Measurements from ENCODE around the gene GRIK3.

Gene GRIK3

DNA sequence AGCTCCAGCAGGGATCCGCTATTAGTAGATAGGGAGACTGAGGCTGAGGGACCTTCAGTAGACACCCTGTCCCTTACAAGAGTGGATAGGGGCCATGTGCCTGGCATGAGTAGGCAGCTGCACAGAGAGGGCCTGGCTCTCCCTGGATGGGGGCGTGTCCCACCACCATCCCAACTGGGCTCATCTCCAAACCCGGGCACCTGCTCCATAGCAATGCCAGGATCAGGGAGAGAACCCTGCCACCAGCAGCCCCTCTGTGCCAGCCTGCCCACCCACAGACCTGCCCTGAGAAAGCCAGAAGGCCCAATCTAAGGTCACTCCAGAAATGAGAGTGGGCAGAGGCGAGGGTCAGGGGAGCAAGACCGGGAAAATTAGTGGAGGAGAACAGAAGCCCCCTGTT is 121.3 kb downstream of the GRIK3 start:
- Histone ChIP-seq H3K18ac (ENCODE audit: low read length) (no peak overlapping the region), H3K36me3 (ENCODE audit: control insufficient read depth in 1 of 2, insufficient read depth in 2 of 2, low read length in 2 of 2) (no peaks in the 10 kb centered on the region), H3K79me2 (ENCODE audit: control insufficient read depth, insufficient read depth, low read length, poor library complexity) (no peaks in the 10 kb centered on the region), H2BK120ac (ENCODE audit: insufficient read depth, low read length, poor library complexity) (no peak overlapping the region), H4K8ac (ENCODE audit: low read depth, low read length) (no peak overlapping the region), H3K23ac (ENCODE audit: low read length) (no peak overlapping the region), H3K4me2 (ENCODE audit: low read length) (no peak overlapping the region), H3K4me1 (ENCODE audit: control insufficient read depth in 1 of 2, insufficient read depth in 2 of 2, low read length in 2 of 2) (no peaks in the 10 kb centered on the region), H2AK5ac (ENCODE audit: low read length) (no peak overlapping the region), H3K9ac (ENCODE audit: low read length) (no peak overlapping the region), H3K4me3 (ENCODE audit: low read depth, low read length) (no peak overlapping the region), H2AFZ (ENCODE audit: insufficient read depth, low read length, poor library complexity) (no peak overlapping the region), H3K9me3 (ENCODE audit: insufficient read depth, low read depth, low read length) (peaks cover 2% of the 10 kb centered on the region), H2BK5ac (ENCODE audit: low read depth, low read length, poor library complexity) (no peak overlapping the region), H3K14ac (ENCODE audit: low read length) (no peak overlapping the region), H4K91ac (ENCODE audit: low read depth, low read length) (no peak overlapping the region), H4K12ac (ENCODE audit: low read depth, low read length) (no peak overlapping the region), H2BK12ac (ENCODE audit: low read length) (no peak overlapping the region), H3K79me1 (ENCODE audit: low read length) (no peaks in the 10 kb centered on the region), H3K27ac (ENCODE audit: low read depth, low read length) (no peak overlapping the region), H3K4ac (ENCODE audit: low read depth, low read length) (no peak overlapping the region), H3K27me3 (ENCODE audit: insufficient read depth, low read length) (no peaks in the 10 kb centered on the region)
- no peak for DNase-seq
- WGBS (ENCODE audit: extremely low coverage, insufficient coverage, insufficient read length) = no CpG with 5 or more reads among the region's 5 CpGs

DNA sequence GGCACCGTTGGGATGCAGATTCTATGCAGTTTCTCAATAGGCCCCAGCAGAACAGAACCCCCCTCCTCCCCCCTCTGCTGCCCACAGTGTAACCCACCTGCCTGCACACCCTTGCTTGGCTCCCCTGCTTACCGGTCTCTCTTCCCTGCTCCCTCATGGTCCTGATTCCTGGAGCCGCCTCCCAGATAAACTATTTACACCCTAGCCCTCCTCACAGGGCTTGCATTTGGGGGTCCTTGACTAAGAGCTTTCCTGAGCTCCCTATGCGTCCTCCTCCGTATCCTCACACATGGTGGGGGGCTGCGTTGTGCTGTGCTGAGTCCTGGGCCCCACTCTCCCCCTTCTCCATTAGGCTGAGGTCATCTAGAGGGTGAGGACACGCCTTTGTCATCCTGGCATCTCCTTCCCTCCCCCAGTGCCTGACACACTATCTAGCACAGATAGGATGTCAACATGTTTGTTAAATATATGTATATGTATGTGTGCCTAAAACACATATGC is 121.9 kb downstream of the GRIK3 start:
- Histone ChIP-seq H3K4ac (ENCODE audit: low read depth, low read length) (no peak overlapping the region), H3K9ac (ENCODE audit: low read length) (no peak overlapping the region), H2AFZ (ENCODE audit: insufficient read depth, low read length, poor library complexity) (no peak overlapping the region), H3K27ac (ENCODE audit: low read depth, low read length) (no peak overlapping the region), H3K4me2 (ENCODE audit: low read length) (no peak overlapping the region), H4K12ac (ENCODE audit: low read depth, low read length) (no peak overlapping the region), H4K91ac (ENCODE audit: low read depth, low read length) (no peak overlapping the region), H4K8ac (ENCODE audit: low read depth, low read length) (no peak overlapping the region), H3K27me3 (ENCODE audit: insufficient read depth, low read length) (no peaks in the 10 kb centered on the region), H3K4me3 (ENCODE audit: low read depth, low read length) (no peak overlapping the region), H2AK5ac (ENCODE audit: low read length) (no peak overlapping the region), H3K79me2 (ENCODE audit: control insufficient read depth, insufficient read depth, low read length, poor library complexity) (no peaks in the 10 kb centered on the region), H3K36me3 (ENCODE audit: control insufficient read depth in 1 of 2, insufficient read depth in 2 of 2, low read length in 2 of 2) (no peaks in the 10 kb centered on the region), H3K79me1 (ENCODE audit: low read length) (no peaks in the 10 kb centered on the region), H3K4me1 (ENCODE audit: control insufficient read depth in 1 of 2, insufficient read depth in 2 of 2, low read length in 2 of 2) (no peaks in the 10 kb centered on the region), H3K14ac (ENCODE audit: low read length) (no peak overlapping the region), H3K18ac (ENCODE audit: low read length) (no peak overlapping the region), H3K9me3 (ENCODE audit: insufficient read depth, low read depth, low read length) (peaks cover 2% of the 10 kb centered on the region), H2BK12ac (ENCODE audit: low read length) (no peak overlapping the region), H2BK120ac (ENCODE audit: insufficient read depth, low read length, poor library complexity) (no peak overlapping the region), H2BK5ac (ENCODE audit: low read depth, low read length, poor library complexity) (no peak overlapping the region), H3K23ac (ENCODE audit: low read length) (no peak overlapping the region)
- no peak for DNase-seq
- no CpG with 5 or more reads among the region's 7 CpGs for WGBS (ENCODE audit: extremely low coverage, insufficient coverage, insufficient read length)

DNA sequence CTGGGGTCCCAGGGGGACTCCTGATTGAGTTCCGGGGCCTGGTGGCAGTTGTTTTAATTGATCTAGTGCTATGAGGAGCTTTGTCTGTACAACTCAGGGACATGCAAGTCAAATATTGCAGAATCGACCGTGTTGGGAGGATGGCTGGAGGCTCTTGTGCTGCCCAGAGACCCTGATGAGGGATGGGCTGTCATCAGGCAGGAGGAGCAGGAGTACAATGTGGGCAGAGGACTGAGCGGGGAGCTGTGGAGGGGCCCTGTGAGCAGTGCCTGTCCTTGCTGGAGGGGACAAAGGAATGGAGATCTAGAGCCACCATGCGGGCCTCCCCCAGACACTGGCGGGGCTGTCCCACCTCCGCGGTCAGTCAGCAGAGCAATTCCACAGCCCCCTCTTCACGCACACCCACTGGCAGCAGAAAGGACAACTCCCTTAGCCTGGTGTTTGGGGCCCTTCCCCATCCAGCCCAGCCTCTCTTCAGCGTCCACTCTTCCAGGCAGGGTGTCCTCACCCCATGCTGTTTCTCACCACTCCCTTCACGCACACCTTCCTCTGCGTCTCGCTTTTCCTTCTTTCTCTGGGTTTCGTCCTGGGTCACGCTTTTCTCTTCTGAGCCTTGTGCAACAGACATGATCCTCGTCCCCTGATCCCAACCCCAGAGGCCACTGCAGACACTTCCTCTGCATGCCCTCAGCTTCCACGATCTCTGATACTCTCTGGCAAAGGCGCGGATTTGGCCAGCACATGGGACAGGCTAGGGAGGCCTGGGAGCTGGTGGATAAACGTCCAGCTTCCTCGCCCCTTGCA is 122.6 kb downstream of the GRIK3 start:
- no peak overlapping the region for H2BK5ac ChIP-seq (ENCODE audit: low read depth, low read length, poor library complexity)
- no peak overlapping the region for H3K9ac ChIP-seq (ENCODE audit: low read length)
- H3K36me3 ChIP-seq (ENCODE audit: control insufficient read depth in 1 of 2, insufficient read depth in 2 of 2, low read length in 2 of 2) = no peaks in the 10 kb centered on the region
- H4K12ac ChIP-seq (ENCODE audit: low read depth, low read length) = no peak overlapping the region
- no peak overlapping the region for H2BK120ac ChIP-seq (ENCODE audit: insufficient read depth, low read length, poor library complexity)
- no peak overlapping the region for H3K4ac ChIP-seq (ENCODE audit: low read depth, low read length)
- no CpG with 5 or more reads among the region's 21 CpGs for WGBS (ENCODE audit: extremely low coverage, insufficient coverage, insufficient read length)
- no peak overlapping the region for H2AK5ac ChIP-seq (ENCODE audit: low read length)
- H3K23ac ChIP-seq (ENCODE audit: low read length) = no peak overlapping the region
- no peak overlapping the region for H3K14ac ChIP-seq (ENCODE audit: low read length)
- no peak for DNase-seq
- H3K79me1 ChIP-seq (ENCODE audit: low read length) = no peaks in the 10 kb centered on the region
- no peak overlapping the region for H3K18ac ChIP-seq (ENCODE audit: low read length)
- H3K79me2 ChIP-seq (ENCODE audit: control insufficient read depth, insufficient read depth, low read length, poor library complexity) = no peaks in the 10 kb centered on the region
- no peak overlapping the region for H4K8ac ChIP-seq (ENCODE audit: low read depth, low read length)
- no peaks in the 10 kb centered on the region for H3K4me1 ChIP-seq (ENCODE audit: control insufficient read depth in 1 of 2, insufficient read depth in 2 of 2, low read length in 2 of 2)
- H3K27ac ChIP-seq (ENCODE audit: low read depth, low read length) = no peak overlapping the region
- H3K4me3 ChIP-seq (ENCODE audit: low read depth, low read length) = no peak overlapping the region
- no peak overlapping the region for H2BK12ac ChIP-seq (ENCODE audit: low read length)
- no peak overlapping the region for H3K4me2 ChIP-seq (ENCODE audit: low read length)
- H2AFZ ChIP-seq (ENCODE audit: insufficient read depth, low read length, poor library complexity) = no peak overlapping the region
- H4K91ac ChIP-seq (ENCODE audit: low read depth, low read length) = no peak overlapping the region
- H3K27me3 ChIP-seq (ENCODE audit: insufficient read depth, low read length) = no peaks in the 10 kb centered on the region
- peaks cover 2% of the 10 kb centered on the region for H3K9me3 ChIP-seq (ENCODE audit: insufficient read depth, low read depth, low read length)

DNA sequence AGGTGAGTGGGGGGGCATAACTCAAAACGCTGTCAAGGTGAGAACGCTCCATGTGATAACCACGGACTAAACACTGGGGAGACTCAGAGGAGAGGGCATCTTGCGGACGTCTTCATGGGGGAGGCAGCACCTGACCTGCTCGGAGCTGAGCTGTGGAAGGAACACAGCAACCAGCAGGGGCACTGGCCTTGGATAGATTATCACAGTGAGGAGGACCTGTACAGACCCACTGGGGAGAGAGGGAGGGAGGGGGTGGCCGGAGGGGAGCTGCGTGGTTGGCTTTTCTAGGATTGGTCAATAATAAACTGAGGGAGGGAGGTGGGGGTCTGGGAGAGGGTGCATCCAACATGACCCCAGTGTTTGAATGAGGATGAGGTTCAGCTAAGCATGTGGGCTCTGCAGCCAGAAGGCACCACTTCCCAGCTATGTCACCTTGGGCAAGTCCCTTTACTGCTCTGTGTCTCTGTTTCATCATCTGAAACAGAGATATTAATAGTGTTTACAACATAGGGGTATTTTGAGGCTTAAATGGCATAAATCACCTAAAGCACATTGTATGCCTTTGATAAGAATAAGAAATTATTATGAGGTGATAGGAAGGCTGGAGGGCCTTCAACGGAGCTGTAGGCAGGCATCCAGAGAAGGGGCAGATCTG is 123.3 kb downstream of the GRIK3 start:
- Histone ChIP-seq H3K9me3 (ENCODE audit: insufficient read depth, low read depth, low read length) (peaks cover 2% of the 10 kb centered on the region), H4K8ac (ENCODE audit: low read depth, low read length) (no peak overlapping the region), H4K91ac (ENCODE audit: low read depth, low read length) (no peak overlapping the region), H2BK12ac (ENCODE audit: low read length) (no peak overlapping the region), H3K14ac (ENCODE audit: low read length) (no peak overlapping the region), H3K18ac (ENCODE audit: low read length) (no peak overlapping the region), H3K36me3 (ENCODE audit: control insufficient read depth in 1 of 2, insufficient read depth in 2 of 2, low read length in 2 of 2) (no peaks in the 10 kb centered on the region), H2BK5ac (ENCODE audit: low read depth, low read length, poor library complexity) (no peak overlapping the region), H3K79me1 (ENCODE audit: low read length) (no peaks in the 10 kb centered on the region), H3K23ac (ENCODE audit: low read length) (no peak overlapping the region), H2BK120ac (ENCODE audit: insufficient read depth, low read length, poor library complexity) (no peak overlapping the region), H3K9ac (ENCODE audit: low read length) (no peak overlapping the region), H3K4me1 (ENCODE audit: control insufficient read depth in 1 of 2, insufficient read depth in 2 of 2, low read length in 2 of 2) (no peaks in the 10 kb centered on the region), H3K79me2 (ENCODE audit: control insufficient read depth, insufficient read depth, low read length, poor library complexity) (no peaks in the 10 kb centered on the region), H3K4me3 (ENCODE audit: low read depth, low read length) (no peak overlapping the region), H3K4me2 (ENCODE audit: low read length) (no peak overlapping the region), H3K27me3 (ENCODE audit: insufficient read depth, low read length) (no peaks in the 10 kb centered on the region), H2AK5ac (ENCODE audit: low read length) (no peak overlapping the region), H3K4ac (ENCODE audit: low read depth, low read length) (no peak overlapping the region), H3K27ac (ENCODE audit: low read depth, low read length) (no peak overlapping the region), H4K12ac (ENCODE audit: low read depth, low read length) (no peak overlapping the region), H2AFZ (ENCODE audit: insufficient read depth, low read length, poor library complexity) (no peak overlapping the region)
- DNase-seq = no peak
- WGBS (ENCODE audit: extremely low coverage, insufficient coverage, insufficient read length) = no CpG with 5 or more reads among the region's 9 CpGs
